Adrenal gland (tissue), 12 donors: ENCODE results near the gene TM7SF2. TPM values are rescaled to one million over a fixed set of nuclear protein-coding genes. Genes with fewer than 3 reads are reported as not detected.

Experiments used
- DNase-seq, 7 donors: peaks; one replicate each; pipeline ENCODE4 v3.0.0-alpha.2; 2019 to 2020
- H3K27ac ChIP-seq, 5 donors: fragments of 200-600 bp; sonication (generic) in 4 of 5; 1 replicate in 3 of 5; 2 replicates in 2 of 5; pipeline versions ENCODE4 v1.5.1 to v1.8.0; 2016 to 2020; ENCODE audit warnings: mild to moderate bottlenecking in 1 of 5
- H3K27me3 ChIP-seq: fragments of 200-600 bp; 2 replicates; pipeline ENCODE4 v1.8.0; 2021
- H3K36me3 ChIP-seq, 2 donors: fragments of 200-600 bp; replicated peaks in 1 of 2; 1 replicate in 1 of 2; 2 replicates in 1 of 2; pipeline versions ENCODE4 v1.5.1 to v1.8.0; 2018 to 2022
- H3K4me1 ChIP-seq, 2 donors: fragments of 200-600 bp; replicated peaks in 1 of 2; 1 replicate in 1 of 2; 2 replicates in 1 of 2; pipeline versions ENCODE4 v1.5.1 to v1.8.0; 2018 to 2021
- H3K4me3 ChIP-seq, 4 donors: fragments of 200-600 bp; sonication (generic) in 3 of 4; one replicate each; pipeline ENCODE4 v1.5.1; 2016 to 2018
- H3K9me3 ChIP-seq, 3 donors: fragments of 200-600 bp; sonication (generic) in 1 of 3; replicated peaks in 1 of 3; 1 replicate in 2 of 3; 2 replicates in 1 of 3; pipeline versions ENCODE4 v1.5.1 to v1.8.0; 2016 to 2021
- POLR2A ChIP-seq, 2 donors: fragments of 450-650 bp; IDR thresholded peaks; one replicate each; pipeline ENCODE4 v1.6.1; 2017; ENCODE audit warnings: antibody characterized with exemption in 2 of 2, mild to moderate bottlenecking in 2 of 2, moderate library complexity in 1 of 2
- WGBS, 4 donors: extraction: QIAGEN DNeasy Blood & Tissue Kit in 2 of 4; methylation state at CpG; one replicate each; pipeline versions ENCODE4 v1.1.5 to v1.1.7; 2013 to 2017; 5-methylcytosine and 5-hydroxymethylcytosine counted together
- intact Hi-C, 2 donors: fragments of 100-400 bp; cut with DNase I; formaldehyde crosslinking; loops; one replicate each; pipeline versions ENCODE4 v1.14.1 to v1.15.0; 2022 to 2023
- polyA plus RNA-seq, 3 donors: library from polyadenylated mRNA; stranded (reverse); fragments of 200-250 nt in 2 of 3; fragments of 350-450 nt in 1 of 3; fragmentation: Illumina TruSeq in 1 of 3; extraction: RNeasy Lipid Tissue Mini Kit (QIAGEN cat#74804) in 1 of 3; gene quantifications; one replicate each; pipeline ENCODE4 v1.2.3, GENCODE V29; 2013 to 2014
- total RNA-seq, 9 donors: library from RNA; depleted of rRNA in 4 of 9; stranded (reverse); fragments of >200 nt in 4 of 9; fragments of 120-200 nt in 1 of 9; fragmentation: NEBNext Ultra II Directional in 1 of 9; extraction: Animal tissue kit (Norgen Biotek cat#: 25700) in 1 of 9; gene quantifications; one replicate each; pipeline versions ENCODE4 v1.1.0 to v1.2.4, GENCODE V29; 2013 to 2023
- TF ChIP-seq, protein P1 (sequence below), 6 experiments: fragments of 450-650 bp in 4 of 6; fragments of 200-600 bp in 2 of 6; sonication (generic) in 1 of 6; IDR thresholded peaks; 1 replicate in 5 of 6; 2 replicates in 1 of 6; pipeline versions ENCODE4 v1.5.1 to v1.8.0; 2016 to 2021; ENCODE audit warnings: antibody characterized with exemption in 6 of 6, mild to moderate bottlenecking in 2 of 6, moderate library complexity in 1 of 6
- donor health status: healthy with polysubstance abuse.
- donor health status: Bipolar disorder and iron deficiency.
- donor health status: DM: yes; HTN: yes; CAD: no.
- donor health status: DM: no; HTN: no; CAD: no.
- donor health status: DM: no; HTN: no; CAD: no.
- donor health status: DM: yes; HTN: yes; CAD: no.

TM7SF2 gene
- total and polyA plus RNA-seq, 12 donors: 259 to 1,807 (median 650) TPM

DNA sequence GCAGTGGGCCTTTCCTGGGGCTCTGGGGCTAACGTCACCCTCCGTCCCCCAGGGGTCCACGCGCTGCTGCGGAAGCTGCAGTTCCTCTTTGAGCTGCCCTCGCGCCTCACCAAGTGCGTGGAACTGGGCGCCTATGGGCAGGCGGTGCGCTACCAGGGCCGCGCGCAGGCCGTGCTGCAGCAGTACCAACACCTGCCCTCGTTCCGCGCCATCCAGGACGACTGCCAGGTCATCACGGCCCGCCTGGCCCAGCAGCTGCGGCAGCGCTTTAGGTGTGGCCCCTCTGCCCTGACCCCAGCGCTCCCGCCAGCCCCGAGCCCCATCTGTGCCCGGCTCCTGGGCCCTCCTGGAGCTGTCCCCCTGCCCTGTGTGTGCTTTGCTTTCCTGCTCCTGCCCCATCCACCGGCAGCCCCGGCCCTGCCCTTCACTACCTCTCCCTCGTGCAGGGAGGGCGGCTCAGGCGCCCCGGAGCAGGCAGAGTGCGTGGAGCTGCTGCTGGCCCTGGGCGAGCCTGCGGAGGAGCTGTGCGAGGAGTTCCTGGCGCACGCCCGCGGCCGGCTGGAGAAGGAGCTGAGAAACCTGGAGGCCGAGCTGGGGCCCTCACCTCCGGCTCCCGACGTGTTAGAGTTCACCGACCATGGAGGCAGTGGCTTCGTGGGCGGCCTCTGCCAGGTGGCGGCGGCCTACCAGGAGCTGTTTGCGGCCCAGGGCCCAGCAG lies 3.8 kb upstream of the TM7SF2 start:
- intact Hi-C loops: no loop called here
- Histone ChIP-seq H3K4me1 (peaks cover 26 to 44% of the 10 kb centered on the region in 2 donors), H3K36me3 (peaks cover 0 to 28% of the 10 kb centered on the region in 2 donors), H3K4me3 (no peak overlapping the region), H3K27ac (no peak overlapping the region), H3K9me3 (no peaks in the 10 kb centered on the region), H3K27me3 (no peaks in the 10 kb centered on the region)
- 92 to 96% (median 94%) methylated on average over 20 to 52 of the region's 52 CpGs for WGBS, 4 donors
- TF ChIP-seq, protein P1, sequence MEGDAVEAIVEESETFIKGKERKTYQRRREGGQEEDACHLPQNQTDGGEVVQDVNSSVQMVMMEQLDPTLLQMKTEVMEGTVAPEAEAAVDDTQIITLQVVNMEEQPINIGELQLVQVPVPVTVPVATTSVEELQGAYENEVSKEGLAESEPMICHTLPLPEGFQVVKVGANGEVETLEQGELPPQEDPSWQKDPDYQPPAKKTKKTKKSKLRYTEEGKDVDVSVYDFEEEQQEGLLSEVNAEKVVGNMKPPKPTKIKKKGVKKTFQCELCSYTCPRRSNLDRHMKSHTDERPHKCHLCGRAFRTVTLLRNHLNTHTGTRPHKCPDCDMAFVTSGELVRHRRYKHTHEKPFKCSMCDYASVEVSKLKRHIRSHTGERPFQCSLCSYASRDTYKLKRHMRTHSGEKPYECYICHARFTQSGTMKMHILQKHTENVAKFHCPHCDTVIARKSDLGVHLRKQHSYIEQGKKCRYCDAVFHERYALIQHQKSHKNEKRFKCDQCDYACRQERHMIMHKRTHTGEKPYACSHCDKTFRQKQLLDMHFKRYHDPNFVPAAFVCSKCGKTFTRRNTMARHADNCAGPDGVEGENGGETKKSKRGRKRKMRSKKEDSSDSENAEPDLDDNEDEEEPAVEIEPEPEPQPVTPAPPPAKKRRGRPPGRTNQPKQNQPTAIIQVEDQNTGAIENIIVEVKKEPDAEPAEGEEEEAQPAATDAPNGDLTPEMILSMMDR (IDR thresholded peaks at IDR 0.05): no peak
- no peak for TF ChIP-seq POLR2A (IDR thresholded peaks at IDR 0.05)
- peak in 1 of 7 donors; percentile 25 for DNase-seq

DNA sequence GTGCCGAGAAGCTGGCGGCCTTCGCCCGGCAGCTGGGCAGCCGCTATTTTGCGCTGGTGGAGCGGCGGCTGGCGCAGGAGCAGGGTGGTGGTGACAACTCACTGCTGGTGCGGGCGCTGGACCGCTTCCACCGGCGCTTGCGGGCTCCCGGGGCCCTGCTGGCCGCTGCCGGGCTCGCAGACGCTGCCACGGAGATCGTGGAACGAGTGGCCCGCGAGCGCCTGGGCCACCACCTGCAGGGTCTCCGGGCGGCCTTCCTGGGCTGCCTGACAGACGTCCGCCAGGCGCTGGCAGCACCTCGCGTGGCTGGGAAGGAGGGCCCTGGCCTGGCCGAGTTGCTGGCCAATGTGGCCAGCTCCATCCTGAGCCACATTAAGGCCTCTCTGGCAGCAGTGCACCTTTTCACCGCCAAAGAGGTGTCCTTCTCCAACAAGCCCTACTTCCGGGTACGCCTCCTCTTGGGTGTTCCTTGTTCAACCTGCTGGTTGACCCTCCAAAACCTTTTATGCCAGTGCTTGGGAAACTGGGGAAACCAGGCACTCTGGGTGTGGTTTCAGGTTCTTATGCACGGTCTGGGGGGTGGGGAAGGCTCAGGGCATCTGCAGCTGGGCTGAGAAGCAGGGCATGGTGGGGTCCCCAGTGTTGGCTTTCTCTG lies 3.1 kb upstream of the TM7SF2 start:
- Histone ChIP-seq H3K4me3 (no peak overlapping the region), H3K9me3 (no peaks in the 10 kb centered on the region), H3K27me3 (no peaks in the 10 kb centered on the region), H3K27ac (no peak overlapping the region), H3K4me1 (peaks cover 33 to 44% of the 10 kb centered on the region in 2 donors), H3K36me3 (peaks cover 0 to 28% of the 10 kb centered on the region in 2 donors)
- WGBS, 4 donors: 92 to 97% (median 95%) methylated on average over 12 to 38 of the region's 38 CpGs
- TF ChIP-seq POLR2A (IDR thresholded peaks at IDR 0.05): no peak
- intact Hi-C loops: no loop called here
- DNase-seq: no peak

DNA sequence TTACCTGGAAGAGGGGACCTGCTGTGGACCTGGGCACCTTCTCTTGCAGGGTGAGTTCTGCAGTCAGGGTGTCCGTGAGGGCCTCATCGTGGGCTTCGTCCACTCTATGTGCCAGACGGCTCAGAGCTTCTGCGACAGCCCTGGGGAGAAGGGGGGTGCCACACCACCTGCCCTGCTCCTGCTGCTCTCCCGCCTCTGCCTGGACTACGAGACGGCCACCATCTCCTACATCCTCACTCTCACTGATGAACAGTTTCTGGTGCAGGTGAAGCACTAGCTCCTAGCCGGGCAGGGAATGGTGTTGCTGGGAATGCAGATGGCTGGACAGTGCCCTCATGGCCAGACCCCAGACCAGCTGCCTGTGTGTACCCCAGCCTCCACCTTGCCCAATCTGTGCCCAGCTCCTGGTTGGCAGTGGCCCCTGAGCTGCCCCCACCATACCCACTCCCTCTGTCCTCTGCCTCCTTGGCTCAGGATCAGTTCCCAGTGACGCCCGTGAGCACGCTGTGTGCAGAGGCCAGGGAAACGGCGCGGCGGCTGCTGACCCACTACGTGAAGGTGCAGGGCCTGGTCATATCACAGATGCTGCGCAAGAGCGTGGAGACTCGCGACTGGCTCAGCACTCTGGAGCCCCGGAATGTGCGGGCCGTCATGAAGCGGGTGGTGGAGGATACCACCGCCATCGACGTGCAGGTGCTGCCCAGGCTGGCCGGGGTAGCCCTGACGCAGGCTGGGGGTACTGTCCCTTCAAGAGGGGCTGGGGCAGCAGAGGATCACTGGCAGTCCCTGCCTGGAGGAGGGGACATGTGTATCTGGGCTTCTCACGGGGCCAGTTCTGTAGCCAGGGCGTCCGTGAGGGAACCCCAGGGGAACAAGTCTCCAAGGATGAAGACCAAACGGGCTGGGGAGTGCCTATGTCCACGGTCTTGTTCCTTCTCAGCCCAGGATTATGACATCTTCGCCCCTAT lies 2.2 kb upstream of the TM7SF2 start:
- Histone ChIP-seq H3K9me3 (no peaks in the 10 kb centered on the region), H3K36me3 (peaks cover 0 to 28% of the 10 kb centered on the region in 2 donors), H3K4me3 (no peak overlapping the region), H3K27ac (peak overlapping the region in 2 of 5 donors; percentile 23 to 87), H3K27me3 (no peaks in the 10 kb centered on the region), H3K4me1 (peaks cover 42 to 44% of the 10 kb centered on the region in 2 donors)
- intact Hi-C loops: no loop called here
- WGBS, 4 donors: 87 to 94% (median 88%) methylated on average over 22 to 36 of the region's 36 CpGs
- TF ChIP-seq POLR2A (IDR thresholded peaks at IDR 0.05): no peak
- TF ChIP-seq, protein P1 (IDR thresholded peaks at IDR 0.05): no peak
- peak in 1 of 7 donors; percentile 23 for DNase-seq

DNA sequence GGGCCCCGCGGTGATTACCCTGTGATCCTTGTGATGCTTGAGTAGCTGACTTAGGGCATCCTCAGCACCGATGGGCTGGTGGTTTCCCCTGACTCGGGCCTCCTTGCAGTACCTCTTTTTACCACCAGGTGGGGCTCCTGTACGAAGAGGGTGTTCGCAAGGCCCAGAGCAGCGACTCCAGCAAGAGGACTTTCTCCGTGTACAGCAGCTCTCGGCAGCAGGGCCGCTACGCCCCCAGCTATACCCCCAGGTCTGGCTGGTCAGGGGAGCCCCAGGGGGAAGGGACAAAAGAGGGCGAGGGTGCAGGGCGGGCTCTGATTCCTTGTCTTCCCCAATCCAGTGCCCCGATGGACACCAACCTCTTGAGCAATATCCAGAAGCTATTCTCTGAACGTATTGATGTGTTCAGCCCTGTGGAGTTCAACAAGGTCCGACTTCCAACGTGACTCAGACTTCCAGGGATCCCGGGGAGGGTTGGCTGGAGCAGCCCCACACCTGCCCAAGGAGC lies 1.3 kb upstream of the TM7SF2 start:
- Histone ChIP-seq H3K36me3 (peaks cover 0 to 33% of the 10 kb centered on the region in 2 donors), H3K4me1 (peaks cover 38 to 47% of the 10 kb centered on the region in 2 donors), H3K27ac (peak overlapping the region in 4 of 5 donors; percentile 69 to 89 (median 83)), H3K9me3 (no peaks in the 10 kb centered on the region), H3K27me3 (no peaks in the 10 kb centered on the region), H3K4me3 (no peak overlapping the region)
- peak; percentile 85 to 97 (median 91) for DNase-seq
- intact Hi-C loops: no loop called here
- TF ChIP-seq POLR2A (IDR thresholded peaks at IDR 0.05): peak; percentile 9 to 70
- TF ChIP-seq, protein P1 (IDR thresholded peaks at IDR 0.05): peak; percentile 98 to 100 (median 98)
- 6 to 12% (median 9%) methylated on average over 14 to 18 of the region's 18 CpGs for WGBS, 4 donors
